CD4-positive, alpha-beta T cell treated with Interferon gamma for 1 hour (primary cell): ENCODE results near the gene FEM1A.
"Not testable (repeated sequence)": the region's sequence is repeated elsewhere in the genome, so short reads cannot be mapped to it uniquely, and the experiment has no call there.

Experiments
- DNase-seq: peaks from one replicate; pipeline ENCODE4 v3.0.0-alpha.2; 2020

FEM1A gene

GRCh38 chr19:4791183-4792018 is at the start of gene FEM1A:
TSS of gene FEM1A (plus strand) at chr19:4791734. CDS start at chr19:4791855, 121 bp downstream.
- peak; percentile 100 for DNase-seq

GRCh38 chr19:4742723-4743646 is 48.5 kb upstream of the FEM1A start:
- DNase-seq, result no peak

- no peak for DNase-seq
These were observed 46.9 kb upstream of the FEM1A start for GRCh38 chr19:4744451-4745174.

DNA sequence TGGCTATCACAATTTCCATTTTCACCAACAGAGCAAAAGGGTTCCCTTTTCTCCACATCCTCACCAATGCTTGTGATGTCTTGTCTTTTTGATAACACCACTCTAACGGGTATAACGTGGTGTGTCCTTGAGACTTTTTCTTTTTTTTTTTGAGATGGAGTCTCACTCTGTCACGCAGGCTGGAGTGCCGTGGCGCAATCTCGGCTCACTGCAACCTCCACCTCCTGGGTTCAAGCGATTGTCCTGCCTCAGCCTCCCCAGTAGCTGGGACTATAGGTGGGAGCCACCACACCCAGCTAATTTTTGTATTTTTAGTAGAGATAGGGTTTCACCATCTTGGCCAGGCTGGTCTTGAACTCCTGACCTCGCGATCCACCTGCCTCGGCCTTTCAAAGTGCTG is 46.4 kb upstream of the FEM1A start:
- DNase-seq, result not testable (repeated sequence)

DNA sequence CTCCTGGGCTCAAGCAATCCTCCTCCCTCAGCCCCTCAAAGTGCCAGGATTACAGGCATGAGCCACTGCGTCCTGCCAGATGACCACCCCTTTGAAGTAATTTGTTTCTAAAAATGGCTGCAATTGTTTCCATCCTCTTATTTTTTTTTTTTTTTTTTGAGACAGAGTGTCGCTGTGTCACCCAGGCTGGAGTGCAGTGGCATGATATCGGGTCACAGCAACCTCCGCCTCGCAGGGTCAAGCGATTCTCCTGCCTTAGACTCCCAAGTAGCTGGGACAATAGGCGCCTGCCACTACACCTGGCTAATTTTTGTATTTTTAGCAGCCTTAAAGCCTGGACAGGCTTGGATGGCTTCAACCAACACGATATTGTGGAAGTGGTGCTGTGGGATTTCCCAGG is 45.5 kb upstream of the FEM1A start:
- DNase-seq, result no peak

- no peak for DNase-seq
These were observed 43.3 kb upstream of the FEM1A start for GRCh38 chr19:4748185-4748584.

- DNase-seq, result no peak
These were observed 42.9 kb upstream of the FEM1A start for GRCh38 chr19:4748589-4748988.

DNA sequence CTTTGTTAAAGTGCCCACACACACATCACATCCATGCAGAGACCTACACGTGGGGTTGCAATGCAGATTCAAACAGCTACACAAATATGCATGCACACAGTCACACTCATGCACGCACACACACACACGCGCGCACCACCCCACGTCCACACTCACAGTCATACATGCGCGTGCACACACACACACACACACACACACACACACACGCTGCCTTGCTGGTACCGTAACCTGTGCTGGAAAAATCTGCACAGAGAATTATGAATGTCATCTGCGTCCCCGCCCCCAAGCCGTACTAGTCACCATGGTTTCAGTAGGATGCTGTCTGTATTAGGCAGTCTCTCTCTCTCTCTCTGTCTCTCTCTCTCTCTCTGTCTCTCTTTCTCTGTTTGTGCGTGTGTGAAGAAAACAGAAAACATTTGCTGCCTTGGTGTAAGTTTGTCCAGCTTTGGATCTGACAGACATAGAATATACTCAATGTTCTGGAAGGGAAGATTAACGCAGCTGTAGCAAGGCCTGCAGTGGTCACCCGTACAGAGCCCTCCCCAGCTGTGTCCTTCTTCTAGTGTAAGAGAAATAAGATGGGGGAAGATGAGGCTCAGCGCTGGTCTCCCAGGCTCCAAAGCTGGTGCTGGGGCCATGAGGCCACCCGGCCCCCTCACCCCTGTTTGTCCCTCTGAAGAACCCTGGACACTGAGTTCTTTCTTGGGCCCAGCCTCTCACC is 41.5 kb upstream of the FEM1A start:
- no peak for DNase-seq

GRCh38 chr19:4754248-4754647 is 37.3 kb upstream of the FEM1A start:
- DNase-seq, result peak; percentile 3

- no peak for DNase-seq
These were observed 36.1 kb upstream of the FEM1A start for GRCh38 chr19:4755459-4755858.

DNA sequence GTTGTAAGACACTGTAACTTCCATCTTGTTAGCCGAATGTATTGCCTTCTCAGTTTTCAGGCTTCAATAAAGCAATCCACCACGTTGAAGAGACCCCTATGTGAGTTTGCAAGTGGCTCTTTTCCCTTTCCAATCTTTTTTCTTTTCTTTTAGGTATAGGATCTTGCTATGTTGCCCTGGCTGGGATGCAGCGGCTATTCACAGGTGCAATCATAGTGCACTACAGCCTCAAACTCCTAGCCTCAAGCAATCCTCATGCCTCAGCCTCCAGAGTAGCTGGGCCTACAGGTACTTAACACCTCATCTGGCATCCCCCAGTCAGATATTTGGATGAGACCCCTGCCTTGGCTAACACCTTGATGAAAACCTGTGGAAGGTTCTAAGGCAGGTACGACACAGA is 33.5 kb upstream of the FEM1A start:
- DNase-seq, result no peak

DNA sequence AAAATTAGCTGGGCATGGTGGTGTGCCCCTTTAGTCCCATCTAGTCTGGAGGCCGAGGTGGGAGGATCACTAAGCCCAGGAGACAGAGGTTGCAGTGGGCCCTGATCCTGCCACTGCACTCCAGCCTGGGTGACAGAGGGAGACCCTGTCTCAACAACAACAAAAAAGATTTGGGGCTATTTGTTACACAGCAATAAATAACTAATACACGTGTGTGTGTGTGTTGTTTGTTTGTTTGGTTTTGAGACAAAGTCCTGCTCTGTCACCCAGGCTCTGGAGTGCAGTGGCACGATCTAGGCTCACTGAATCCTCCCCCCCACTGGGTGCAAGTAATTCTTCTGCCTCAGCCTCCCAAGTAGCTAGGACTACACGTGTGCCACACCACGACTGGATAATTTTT is 32.9 kb upstream of the FEM1A start:
- DNase-seq, result no peak

DNA sequence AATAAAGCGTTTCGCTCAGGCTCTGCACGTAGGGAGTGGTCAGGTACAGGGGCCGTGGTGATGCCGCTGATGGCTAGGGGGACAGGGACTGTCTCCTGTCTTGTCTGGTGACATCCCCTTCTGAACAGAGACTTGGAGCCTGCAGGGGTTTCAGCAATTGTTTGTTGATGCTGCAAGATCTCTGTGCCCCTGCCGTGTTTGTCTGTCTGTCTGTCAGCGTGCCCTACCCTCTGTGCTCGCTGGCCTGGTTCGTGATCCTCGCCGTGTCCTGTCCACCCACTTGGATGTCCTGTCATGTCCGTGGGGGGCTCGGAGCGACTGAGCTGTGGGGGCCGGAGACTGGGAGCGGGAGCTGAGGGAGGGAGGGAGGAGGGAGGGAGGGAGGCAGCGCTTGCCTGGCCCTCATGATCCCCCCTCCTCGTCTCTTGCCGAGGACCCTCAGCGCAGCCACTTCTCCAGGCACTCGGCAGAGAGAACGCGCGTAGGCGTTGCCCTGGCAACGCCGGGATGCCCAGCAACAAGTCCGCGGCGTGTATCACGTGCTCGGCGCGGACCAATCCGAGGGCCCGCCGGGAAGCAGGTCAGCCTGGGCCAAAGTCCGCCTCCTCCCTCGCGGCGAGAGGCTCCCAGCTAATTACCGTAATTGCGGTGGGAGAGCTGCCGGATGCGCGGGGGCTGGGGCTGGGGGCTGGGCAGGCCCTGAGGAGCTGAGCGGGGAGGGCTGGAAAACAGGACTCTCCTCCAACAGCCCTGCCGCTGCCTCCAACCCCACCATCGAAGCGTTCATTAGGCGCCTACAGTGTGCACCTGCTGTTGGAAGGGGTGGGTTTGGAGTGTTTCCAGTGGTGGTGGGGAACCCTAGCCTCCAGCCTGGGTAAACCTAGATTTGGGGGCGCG is 31.9 kb upstream of the FEM1A start:
- DNase-seq, result peak; percentile 85

- DNase-seq, result no peak
These were observed 31.3 kb upstream of the FEM1A start for GRCh38 chr19:4760285-4760650.

DNA sequence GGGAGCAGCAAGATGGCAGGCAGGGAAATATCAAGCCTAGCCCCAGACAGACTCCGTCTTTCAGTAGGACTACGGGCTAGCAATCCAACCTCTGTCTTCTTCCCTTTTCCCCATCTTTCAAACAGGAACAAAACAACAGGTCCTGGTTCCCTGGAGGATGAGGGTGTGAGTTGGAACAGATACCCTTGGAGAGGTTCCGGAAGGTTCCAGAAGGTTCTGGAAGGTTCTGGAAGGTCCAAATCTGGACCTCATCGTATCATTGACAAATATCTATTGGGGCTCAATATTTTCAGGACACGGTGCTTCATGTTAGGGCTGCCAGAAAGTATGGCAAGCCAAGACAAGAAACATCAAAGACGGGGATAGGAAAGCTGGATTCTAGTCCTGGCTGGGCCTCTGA is 28.5 kb upstream of the FEM1A start:
- DNase-seq, result no peak

- no peak for DNase-seq
These were observed 27.2 kb upstream of the FEM1A start for GRCh38 chr19:4764393-4764660.

DNA sequence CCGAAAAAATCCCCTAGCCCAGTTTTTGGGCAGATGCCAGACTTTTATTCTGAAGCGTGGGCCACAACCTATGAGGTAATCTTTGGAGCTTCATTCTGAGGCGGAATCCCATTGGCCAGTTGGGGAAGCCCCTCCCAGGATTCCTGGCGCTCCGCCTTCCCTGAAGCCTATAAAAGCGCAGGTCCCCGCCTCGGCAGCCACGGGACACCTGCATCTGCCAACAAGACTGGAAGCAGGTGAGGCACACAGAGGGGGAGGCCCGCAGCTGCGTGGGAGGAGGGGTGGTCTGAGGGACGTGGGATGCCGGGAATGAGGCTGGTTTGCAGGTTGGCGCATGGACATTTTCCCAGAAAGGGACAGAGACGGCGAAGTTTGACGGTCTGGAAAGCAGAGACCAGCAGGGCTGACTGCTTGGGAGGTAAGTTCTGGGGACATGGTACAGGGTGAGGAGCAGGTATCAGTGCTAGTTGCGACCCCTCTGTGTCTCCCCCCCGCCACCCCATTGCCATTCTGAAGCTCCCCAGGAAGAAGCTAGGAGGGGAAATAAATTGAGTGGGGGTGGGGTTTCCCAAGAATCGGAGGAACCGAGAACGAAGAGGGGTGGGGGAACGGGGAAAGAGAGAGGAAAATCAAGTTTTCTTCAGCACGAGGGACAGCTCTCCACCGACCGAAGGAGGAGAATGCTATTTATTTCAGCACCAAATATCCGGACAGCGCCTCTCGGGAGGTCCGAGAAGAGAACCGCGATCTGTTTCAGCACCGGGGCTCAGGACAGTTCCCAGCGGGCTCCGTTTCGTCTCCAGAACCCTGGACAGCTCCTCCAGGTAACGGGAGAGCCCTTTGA is 22.4 kb upstream of the FEM1A start:
- DNase-seq, result peak; percentile 64

- no peak for DNase-seq
These were observed 19.0 kb upstream of the FEM1A start for GRCh38 chr19:4772566-4772965.

DNA sequence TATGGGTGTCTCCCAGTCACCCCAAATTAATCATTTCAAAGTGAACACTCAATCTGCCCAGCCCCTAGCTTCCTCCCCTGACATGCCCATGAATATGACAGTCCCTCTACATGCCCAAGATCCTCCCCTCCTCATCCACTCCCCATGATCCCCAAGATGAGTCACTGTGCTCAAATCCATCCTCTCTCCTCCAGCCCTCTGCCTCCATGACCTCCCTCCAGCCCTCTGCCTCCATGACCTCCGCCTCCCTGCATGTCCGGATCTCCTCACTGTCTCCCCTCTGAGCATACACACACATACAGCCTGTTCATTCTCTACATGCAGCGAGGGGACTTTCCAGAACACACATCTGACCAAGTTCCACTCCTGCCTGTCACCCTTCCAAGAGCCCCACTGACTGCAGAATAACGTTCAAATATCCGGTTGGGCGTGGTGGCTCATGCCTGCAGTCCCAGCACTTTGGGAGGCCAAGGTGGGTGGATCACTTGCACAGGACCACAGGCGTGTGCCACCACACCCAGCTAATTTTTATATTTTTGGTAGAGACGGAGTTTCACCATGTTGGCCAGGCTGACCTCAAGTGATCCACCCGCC is 18.4 kb upstream of the FEM1A start:
- no peak for DNase-seq

DNA sequence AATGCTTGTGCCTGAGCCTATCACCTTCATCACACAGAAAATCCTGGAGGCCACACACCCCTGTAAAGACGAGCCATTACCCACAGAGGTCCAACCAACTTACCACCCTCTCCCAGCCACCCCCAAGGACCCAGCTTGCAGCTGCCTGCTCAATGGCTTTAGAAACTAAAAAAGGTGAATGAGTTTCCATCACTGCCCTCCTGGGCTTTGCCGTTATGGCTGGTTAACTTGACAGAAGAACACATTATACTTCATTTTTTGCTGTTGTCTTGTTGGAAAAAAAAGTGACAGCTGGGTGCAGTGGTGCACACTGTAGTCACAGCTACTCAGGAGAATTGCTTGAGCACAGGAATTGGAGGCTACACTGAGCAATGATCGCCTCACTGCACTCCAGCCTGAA is 17.4 kb upstream of the FEM1A start:
- no peak for DNase-seq
